Inferior parietal cortex (tissue), 1 donor: ENCODE results near the gene PDE10A.

ENCODE experiments used
- DNase-seq: peaks from one replicate; pipeline ENCODE4 v3.0.0-alpha.2; 2016; ENCODE audit errors: extremely low spot score

PDE10A gene

DNA sequence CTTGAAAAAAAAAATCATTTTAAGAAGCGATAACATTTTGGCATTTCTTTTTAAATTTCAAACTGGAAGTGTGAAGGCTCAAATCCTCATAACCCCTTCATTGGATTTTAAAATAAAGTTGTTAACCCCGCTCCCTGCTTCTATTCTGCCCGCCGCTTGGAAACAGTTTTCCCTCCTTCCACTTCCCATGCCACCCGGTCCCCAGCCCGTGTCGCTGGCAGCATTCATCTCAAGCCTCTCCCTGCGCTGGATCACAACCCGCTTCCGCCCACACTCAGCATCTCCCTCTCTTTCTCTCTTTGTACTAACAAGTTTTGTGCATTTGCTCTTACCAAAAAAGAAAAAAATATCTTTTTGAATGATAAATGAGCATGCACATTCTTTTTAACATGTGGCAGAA, 15.4 kb upstream of the PDE10A start:
- no peak for DNase-seq

DNA sequence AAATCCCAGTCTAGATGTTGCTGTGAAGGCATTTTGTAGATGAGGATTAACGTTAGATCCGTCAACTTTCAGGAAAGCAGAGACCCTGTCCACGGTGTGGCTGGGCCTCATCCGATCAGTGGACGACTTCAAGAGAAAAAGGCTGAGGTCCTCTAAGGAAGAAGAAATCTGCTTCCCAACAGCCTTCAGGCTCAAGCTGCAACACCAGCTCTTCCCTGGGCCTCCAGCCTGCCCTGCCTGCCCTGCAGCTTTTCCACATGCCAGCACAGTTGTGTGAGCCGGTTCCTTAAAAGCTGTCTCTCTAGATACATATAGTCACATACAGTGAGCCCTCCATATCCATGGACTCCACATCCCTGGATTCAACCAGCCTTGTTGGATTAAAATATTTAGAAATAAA, 14.1 kb upstream of the PDE10A start:
- DNase-seq = no peak

DNA sequence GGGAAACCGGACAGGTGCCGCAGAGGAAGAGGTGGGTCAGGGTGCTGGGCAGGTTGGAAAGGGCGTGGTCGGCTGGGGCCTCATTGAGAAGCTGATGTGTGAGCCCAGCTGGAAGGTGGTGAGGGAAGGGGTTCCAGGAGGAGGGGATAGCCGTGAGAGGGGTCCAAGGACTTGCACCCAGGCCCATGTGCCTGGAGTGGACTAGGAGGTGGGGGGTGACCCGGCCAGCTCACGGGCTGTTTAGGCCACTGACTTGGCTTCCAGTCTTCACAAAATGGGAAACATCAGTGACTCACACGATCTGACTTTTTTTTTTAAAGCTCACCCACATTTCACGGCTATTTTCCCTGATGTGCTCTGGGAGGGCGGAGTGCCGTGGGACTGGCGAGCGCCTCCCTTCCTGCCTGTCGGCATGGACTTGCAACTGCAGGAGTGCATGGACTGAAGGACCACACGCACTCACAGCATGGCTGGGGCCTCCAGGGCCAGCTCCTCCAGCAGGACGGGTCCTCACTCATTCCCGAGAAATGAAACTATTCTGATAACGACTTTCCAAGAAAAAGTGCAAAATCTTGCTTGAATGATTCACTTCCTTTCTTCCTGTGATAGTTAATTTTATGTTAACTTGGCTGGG, 13.5 kb upstream of the PDE10A start:
- no peak for DNase-seq

DNA sequence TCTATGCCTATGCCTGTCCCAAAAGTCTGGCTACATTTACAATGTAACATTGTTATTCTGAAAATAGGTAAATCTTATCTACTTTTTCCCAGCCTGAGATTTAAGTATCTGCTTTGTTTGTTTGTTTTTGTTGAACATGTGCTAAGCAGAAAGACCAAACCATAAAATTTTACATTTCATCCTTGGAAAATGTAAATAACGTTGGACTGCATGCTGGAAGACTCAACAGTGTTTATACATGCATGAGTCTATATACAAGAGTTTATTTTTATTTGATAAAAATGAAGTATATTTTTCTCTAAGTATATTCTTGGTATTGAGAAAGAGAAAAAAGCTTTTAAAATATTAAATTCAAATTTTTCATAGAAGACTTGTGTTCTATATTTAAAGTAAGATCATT, 12.1 kb upstream of the PDE10A start:
- DNase-seq = no peak

DNA sequence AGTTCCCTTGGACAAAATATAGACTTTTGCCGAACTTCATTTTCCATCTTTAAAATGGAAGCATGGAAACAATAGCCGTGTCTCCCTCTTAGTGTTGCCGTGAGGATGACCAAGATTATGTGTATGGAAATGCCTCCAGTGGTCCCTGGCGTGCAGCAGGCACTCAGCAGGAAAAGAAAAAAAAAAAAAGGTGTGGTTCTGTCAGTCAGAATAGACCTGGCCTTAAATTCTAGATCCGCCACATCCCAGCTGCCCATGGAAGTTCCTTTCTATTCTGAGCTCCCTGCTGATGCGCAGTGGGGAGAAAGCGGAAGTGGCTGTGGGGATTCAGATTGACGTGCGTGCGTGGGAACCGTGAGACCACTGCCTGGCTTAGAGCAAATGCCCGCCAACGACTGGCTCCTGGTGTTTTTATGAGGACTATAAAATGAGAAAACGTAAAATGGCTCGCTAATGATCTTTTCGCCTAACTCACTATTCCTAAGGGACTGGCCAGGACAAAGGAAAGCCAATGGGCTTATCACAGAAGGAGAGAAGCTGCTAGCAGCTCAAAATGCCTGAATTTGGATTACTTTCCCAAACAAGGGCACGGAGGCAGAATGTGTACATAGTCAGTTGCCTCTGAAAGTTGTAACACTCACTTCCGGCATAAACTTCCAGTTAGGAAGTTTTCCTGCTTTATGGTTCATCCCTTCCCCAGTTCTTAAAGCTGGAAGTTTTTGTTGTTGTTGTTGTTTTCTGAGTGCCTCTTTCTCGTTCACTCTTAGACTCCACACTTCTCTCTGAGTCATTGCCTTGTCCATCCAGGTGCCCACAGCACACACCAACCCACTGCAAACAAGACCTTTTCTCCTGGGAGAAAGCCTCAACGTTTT, 11.4 kb upstream of the PDE10A start:
- DNase-seq = no peak

DNA sequence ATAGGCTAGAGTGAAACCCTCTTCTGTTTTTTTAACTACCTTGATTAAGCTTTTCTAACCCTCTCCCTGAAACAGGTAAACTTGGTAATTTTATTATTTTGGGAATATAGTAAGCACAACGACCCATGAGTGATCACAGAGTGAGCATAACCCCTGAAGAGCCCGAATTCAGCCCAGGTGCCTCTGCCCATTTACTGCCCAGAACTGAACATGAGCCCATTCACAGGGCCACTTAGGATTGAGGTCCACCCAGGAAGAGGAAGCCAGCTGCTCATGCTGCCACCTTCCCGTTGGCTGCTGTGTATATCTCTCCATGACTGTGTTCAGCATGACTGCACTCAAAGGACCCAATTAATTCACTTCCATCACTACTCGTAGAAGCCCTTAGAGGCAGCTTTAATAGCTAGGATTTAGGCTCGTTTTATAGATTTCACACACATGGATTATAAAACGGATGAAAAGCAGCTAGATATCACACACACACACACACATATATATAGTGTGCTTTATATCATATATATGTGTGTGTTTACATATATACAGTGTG, 8.3 kb upstream of the PDE10A start:
- DNase-seq = no peak

DNA sequence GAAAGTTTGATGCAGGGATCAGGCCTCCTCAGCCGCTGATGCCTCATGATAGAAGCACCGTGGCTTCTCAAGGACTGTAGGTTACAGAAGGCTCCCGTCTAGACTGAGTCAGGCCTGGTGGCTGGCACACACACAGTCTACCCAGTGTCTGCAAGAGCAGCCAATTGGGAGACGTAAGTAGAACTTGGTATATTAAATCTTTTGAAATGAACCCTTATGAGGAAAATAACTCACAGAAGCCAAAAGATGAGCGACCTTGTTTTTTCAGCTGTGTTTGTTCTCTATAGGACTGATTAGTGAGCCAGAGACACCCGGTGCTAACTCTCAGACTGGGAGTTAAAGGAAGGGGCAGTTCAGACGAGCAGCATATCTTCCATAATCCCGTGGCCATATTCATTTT, 5.9 kb upstream of the PDE10A start:
- DNase-seq = no peak

DNA sequence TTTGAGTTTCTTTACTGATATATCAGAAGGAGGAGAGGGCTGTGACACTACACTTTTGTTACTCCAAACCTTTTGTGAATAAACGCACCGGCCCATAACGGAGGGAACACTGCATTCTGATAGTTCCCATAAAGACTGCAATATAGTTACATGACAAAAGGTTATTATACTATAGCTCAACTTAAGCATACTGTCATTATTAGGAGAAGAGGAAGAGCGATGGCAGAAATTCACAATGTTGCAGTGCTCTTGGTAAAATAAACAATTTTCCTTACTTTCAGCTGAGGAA, 2.3 kb upstream of the PDE10A start:
- no peak for DNase-seq

DNA sequence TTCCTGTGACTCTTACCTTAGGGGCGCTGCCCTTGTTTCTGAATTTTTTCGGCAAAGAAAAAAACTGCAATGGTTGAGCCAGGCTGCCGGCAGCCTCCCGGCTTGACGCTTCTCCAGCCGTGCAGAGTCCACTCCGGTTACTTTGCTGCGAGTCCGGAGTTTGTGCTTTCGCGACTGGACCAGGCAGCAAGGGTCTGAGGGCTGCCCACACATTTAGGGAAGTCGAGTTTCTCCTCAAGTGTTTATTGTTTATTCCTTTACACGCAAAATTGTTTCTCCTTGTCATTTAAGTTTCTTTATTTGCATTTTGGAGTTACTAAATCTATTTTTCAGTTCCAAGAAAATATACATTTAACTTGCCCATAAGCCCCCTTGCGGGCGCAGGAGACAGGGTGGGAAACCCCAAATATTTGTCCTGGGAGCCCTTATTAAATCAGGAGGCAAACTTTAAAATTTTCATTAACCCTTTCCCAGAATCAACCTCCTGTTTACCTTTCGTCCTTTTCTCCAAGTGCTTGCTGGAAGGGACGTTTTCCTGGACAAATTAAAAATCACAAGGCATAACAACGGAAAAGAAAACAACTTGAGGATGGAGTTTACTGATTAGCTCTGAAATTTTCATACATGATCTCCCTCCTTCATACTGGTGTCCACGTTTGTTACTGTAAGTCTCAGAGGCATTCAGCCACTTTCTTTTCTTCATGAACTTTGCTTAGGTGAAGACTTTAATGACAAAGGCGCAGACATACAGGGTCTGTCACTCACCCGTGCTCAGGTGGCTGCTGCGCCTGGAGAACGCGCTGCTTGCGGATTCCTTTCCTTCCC, 1.7 kb upstream of the PDE10A start:
- no peak for DNase-seq

DNA sequence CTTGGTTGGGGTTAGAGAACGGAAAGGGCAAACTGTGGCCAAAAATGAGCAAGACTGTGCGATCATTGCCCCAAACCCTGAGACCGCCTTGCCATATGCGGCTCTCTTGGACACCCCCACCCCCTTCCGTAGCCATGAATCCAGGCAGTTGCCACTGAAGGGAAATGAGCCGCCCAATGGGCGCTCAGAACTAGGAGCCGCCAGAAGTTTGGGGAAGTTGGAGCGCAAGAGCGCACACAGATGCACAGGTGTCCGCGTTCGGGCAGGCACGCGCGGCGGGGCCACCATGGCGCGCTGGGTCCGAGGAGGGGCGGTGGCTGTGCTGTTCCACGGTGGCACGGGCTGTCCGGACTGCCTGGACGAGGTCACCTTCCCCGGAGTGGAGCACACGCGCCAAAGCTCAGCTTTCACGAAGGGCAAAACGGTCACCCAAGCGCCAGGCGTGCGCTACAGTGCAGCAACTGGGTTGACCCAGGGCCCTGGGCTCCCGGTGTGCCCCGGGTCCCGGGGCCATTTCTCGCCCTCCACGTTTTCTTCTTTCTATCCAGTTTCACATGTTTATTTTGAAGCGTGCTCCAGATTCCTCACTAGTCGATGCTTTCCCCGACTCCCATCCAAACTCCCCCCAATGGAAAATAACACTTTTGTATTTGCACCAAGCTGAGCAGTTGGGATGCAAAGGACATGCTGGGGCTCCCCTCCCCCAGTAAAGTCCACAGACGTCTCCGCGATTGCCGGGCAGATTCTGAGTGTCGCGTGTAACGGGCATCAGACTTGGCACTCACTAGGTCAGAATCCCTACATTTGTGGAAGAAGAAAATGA, 906 bp upstream of the PDE10A start:
- no peak for DNase-seq

DNA sequence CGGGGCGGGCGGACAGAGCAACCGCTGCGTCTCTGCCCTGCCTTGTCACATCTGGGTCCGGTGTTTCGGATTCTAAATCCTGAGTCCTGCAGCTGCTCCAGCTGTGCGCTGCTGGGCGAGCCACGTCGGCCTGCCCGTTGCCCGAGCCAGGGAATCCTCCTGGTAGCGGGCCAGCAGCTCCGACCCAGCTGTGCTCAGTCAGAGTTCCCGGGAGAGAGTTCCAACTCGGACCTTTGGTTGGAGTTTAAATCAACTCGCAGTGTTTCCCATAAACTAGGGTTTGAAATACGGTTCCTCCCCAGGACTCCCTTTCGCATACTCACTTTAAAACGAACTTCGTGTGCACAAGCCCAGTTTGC, 315 bp upstream of the PDE10A start:
- peak; percentile 16 for DNase-seq

DNA sequence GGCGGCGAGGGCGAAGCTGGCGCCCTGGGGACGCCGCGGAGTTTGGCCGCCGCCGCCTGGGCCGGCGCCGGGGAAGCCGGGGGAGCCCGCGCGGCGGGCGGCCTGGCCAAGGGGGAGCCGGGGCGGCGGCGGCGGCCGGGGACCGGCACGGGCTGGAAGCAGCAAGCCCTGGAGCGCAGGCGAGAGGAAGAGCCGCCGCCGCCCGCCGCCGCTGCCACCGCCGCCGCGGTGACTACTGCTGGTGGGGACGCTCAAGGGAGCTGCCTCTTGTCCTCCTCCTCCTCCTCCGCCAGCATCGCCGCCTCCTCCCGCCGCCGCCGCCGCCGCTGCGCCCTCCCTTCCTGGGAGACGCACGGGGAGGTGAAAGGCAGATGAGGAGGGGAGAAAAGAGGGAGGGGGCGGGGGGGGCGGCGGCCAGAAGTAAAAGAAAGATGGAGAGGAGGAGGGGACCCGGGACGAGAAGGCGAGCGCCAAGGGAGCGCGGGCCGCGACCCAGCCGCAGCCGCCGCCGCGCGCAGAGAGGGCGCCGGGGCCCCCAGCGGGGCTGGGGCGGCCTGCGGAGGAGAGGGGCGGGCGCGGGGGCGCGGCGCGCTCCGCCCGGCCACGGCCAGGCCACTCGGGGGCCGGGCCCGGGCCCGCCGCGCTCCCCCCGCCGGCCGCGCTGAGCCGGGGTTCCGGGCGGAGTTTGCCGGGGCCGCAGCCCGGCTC, 846 bp downstream of the PDE10A start:
- DNase-seq = no peak

DNA sequence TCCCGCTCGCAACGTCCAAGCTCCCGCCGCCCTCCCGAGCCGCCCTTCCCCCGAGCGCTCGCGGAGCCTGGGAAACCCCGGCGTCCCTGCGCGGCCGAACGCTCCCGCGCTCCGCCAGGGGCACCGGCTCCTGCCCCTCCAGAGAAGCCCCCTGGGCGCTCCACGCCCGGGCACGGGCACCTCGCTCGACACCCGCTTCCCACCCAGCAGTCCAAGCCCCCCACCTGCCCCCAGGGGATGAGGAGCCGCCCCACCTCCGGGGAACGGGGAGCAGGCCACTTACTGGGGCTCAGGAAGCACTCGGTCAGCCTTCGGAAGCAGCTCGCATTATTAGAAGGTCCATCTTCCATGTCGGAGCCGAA, 1.4 kb downstream of the PDE10A start:
- no peak for DNase-seq

DNA sequence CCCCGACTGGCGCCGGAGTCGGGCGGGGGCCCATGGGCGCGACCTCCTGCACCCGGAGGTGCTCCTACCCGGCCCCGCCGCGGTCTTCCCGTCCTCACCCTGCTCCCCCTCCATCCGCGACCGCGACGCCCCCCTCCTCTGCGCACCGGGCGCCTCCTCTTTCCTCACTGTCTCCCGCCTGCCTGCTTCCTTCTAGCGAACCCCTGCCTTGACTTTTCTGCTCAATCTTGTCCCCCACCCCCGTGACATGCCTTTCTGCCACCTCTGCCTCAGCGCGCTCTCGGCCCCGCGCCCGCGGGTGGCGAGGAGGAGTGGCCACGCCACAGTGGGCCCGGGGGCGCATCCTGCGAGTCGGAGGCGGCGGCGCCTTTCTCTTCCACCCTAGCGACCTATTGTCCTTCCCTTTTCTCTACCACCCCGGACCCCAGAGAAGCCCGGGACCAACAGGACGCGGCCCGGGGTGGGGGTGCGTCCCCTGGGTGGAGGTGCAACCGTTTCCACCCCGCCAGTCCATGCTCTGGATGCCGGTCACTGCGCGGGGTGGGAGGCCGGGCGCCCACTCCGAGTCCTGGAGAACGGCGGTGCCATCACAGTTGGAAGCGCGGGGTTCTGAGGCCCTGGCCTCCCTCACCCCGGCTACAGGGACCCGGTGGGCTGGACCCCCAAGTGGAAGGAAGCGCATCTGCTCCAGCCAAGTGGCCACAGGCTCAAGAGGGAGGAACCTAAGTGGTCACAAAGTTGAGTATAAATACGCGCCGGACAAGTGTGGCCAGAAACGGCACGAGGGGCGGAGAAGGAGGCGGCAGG, 2.0 kb downstream of the PDE10A start:
- no peak for DNase-seq

DNA sequence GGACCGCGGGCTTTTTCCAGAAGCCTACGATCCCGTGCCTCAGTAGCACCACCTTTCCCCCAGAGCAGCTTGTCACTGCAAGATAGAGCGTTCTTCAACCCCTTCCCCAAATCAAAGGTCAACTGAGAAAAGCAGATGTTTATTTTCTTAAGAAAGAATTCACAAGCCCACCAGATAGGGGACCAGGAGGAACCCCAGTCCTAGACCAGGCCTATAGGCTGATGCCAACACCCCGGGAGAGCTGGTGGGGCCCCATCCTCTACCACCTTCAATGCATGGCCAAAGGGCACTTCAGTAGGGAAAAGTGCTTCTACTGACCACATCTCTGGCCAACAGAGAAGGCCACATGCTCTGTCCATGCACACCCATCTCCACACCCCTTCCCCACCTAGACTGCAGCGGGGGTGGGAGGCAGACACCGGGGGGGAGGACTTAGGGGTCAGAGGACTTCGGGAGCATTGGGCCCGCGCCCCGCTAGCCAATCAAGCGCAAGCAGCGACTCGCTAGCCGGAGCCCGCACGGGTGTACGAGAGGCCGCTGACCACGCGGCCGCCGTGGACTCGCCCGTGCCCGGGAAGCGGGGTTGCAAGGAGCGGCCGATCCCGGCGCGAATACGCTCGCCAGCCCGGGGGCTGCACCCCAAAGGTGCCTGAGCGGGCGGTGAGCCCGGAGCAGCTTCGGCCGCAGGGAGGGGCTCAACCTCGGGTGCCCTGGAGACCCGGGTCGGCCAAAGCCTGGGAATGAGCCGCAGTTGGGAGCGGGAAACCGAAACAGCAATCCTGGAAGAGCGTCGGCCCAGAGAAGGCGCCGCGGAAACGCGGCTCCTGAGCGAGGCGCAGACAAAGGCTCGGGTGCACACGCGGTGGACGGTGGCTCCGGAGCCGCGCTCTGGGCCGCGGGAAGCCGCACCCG, 2.8 kb downstream of the PDE10A start:
- no peak for DNase-seq

DNA sequence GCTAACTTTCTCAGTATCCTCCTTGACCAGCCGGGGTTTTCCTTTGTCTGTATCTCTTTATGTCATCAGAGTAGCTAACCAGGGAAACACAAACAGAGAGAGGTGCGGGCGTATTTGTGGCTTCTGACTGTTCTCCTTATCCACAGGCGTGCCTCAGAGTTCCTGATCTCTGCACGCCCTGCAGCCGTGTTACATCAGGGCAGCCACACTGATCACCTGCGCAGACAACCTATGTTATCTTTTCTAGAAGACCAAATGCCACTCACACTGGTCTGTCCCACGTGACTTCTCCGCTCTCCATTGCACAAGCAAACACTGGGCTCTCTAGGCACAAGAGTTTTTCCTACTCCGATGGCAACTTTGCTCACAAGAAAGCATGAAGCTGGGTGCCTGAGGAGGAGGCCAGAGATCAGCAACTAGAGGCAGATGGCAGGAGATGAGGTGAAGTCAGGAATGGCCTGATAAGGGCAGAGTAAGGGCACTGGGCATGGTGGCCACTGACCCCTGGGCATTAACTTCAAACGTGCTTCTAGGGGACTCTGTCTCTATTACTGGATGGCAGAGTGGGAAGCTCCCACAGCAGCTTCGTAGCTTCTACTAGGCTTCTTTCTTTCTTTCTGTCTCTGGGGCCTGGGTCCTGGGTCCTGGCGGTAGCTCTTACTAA, 4.5 kb downstream of the PDE10A start:
- no peak for DNase-seq

DNA sequence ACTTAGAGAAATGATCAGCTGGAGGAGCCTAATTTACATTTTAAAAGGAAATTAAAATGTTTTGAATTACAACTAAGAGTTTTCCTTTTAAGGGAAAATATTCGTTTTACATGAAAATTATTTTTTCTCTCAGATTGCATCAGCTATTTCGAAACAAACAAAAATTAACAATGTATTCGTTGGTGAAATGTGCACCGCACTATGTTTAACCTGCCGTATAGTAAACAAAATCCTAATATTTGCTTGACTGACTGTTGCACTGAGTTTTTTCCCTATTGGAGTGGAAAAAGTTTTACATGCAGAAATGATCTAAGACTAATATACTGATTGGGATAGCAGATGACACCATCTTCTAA, 5.7 kb downstream of the PDE10A start:
- no peak for DNase-seq

DNA sequence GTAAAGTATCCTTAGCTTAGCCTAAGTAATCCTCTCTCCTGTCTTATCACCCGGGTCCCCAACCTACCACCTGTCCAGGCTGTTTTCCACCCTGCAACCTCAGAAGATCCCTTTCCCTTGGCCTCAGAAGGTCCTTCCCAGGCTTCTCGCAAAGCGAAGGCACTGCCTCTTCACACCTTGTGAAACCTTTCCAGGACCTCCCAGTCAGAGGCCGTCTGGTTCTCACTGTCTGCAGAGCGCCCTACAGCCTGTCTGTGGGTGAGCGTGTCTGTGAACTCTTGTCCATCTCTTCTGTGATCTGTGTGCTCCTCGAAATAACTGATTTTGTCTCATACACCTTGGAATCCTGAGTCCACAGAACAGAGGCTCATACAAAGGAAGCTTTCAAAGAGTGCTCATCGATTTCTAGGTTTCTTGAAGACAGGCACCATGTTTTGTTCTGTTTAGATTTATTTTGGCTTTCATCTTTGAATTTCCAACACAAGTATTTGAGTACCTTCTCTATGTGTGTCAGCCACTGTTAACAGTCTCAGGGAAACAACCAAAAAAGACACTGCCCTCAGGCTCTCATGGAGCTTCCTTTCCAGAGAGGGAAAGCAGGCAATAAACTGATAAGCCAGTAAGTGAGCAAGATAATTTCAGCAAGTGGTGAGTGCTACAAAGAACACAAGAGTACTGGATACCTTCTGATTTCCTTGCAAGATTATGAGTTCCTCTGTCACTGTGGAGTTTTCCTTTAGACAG, 6.3 kb downstream of the PDE10A start:
- DNase-seq = no peak
